SK-N-SH (cell line): ENCODE results near the gene FOSL1. TPM values are rescaled to one million over a fixed set of nuclear protein-coding genes. Genes with fewer than 3 reads are reported as not detected.
A peak's percentile ranks its signal among the peaks of the same experiment; 100 is the strongest.

Source experiments
- CTCF ChIA-PET: fragments of 300-600, 350-600 bp; formaldehyde crosslinking; extraction: SDS; loops from one replicate; lab custom pipeline; 2021; lab: Yijun Ruan, JAX
- POLR2A ChIA-PET: fragments of 350-600 bp; sonication (Branson Sonifier 250); formaldehyde crosslinking; extraction: SDS; loops from one replicate; lab custom pipeline; 2020; ENCODE audit warnings: antibody characterized with exemption, inconsistent platforms; lab: Yijun Ruan, JAX
- DNase-seq: peaks from one replicate; pipeline ENCODE4 v3.0.0; 2012
- H2AFZ ChIP-seq: fragments of 200-600 bp; sonication (generic); 2 replicates; pipeline ENCODE4 v1.8.1; 2016; ENCODE audit warnings: antibody characterized with exemption, mild to moderate bottlenecking, low read depth
- H3F3A ChIP-seq: fragments of 200-600 bp; sonication (generic); replicated peaks from 2 replicates; pipeline ENCODE3; 2016; ENCODE audit warnings: antibody characterized with exemption, mild to moderate bottlenecking; ENCODE audit not compliant: insufficient read depth
- H3K27ac ChIP-seq, 2 experiments: fragments of 200-500 bp in 1 of 2; fragments of 200-600 bp in 1 of 2; sonication (Bioruptor generic) in 1 of 2; sonication (generic), shearing (Covaris generic) in 1 of 2; 2 replicates each; pipeline versions ENCODE4 v1.5.1 to v1.6.1; 2014 to 2016; ENCODE audit warnings: low read depth in 2 of 2, inconsistent platforms in 1 of 2, low read length in 1 of 2, mild to moderate bottlenecking in 1 of 2, mixed read lengths in 1 of 2
- H3K27me3 ChIP-seq: fragments of 200-600 bp; sonication (generic), shearing (Covaris generic); 2 replicates; pipeline ENCODE4 v1.6.1; 2016; ENCODE audit warnings: mixed run types; ENCODE audit not compliant: insufficient read depth
- H3K36me3 ChIP-seq, 2 experiments: fragments of 200-500 bp in 1 of 2; fragments of 200-600 bp in 1 of 2; sonication (Bioruptor generic) in 1 of 2; sonication (generic) in 1 of 2; replicated peaks in 1 of 2; 2 replicates each; pipeline versions ENCODE3 to v1.5.1; 2014 to 2016; ENCODE audit warnings: low read length in 1 of 2, mild to moderate bottlenecking in 1 of 2; ENCODE audit not compliant: insufficient read depth in 2 of 2, control insufficient read depth in 1 of 2
- H3K4me1 ChIP-seq, 2 experiments: fragments of 200-500 bp in 1 of 2; fragments of 200-600 bp in 1 of 2; sonication (Bioruptor generic) in 1 of 2; sonication (generic), shearing (Covaris generic) in 1 of 2; 2 replicates each; pipeline versions ENCODE4 v1.5.1 to v1.6.1; 2014 to 2016; ENCODE audit warnings: low read depth in 1 of 2, low read length in 1 of 2, mixed run types in 1 of 2; ENCODE audit not compliant: insufficient read depth in 2 of 2, control insufficient read depth in 1 of 2
- H3K4me2 ChIP-seq: fragments of 200-600 bp; sonication (generic), shearing (Covaris generic); 2 replicates; pipeline ENCODE4 v1.6.1; 2017; ENCODE audit warnings: mixed run types
- H3K4me3 ChIP-seq, 2 experiments: fragments of 200-500 bp in 1 of 2; fragments of 200-600 bp in 1 of 2; sonication (Bioruptor generic) in 1 of 2; sonication (generic), shearing (Covaris generic) in 1 of 2; 2 replicates each; pipeline versions ENCODE4 v1.5.1 to v1.8.1; 2014 to 2016; ENCODE audit warnings: low read depth in 2 of 2, inconsistent platforms in 1 of 2, low read length in 1 of 2, mild to moderate bottlenecking in 1 of 2, mixed read lengths in 1 of 2, moderate library complexity in 1 of 2
- H3K79me2 ChIP-seq: fragments of 200-600 bp; sonication (generic); 2 replicates; pipeline ENCODE4 v1.8.1; 2017; ENCODE audit warnings: mild to moderate bottlenecking; ENCODE audit not compliant: insufficient read depth
- H3K9ac ChIP-seq: fragments of 200-600 bp; sonication (generic); 2 replicates; pipeline ENCODE4 v1.6.1; 2017; ENCODE audit warnings: mixed run types
- H3K9me2 ChIP-seq: fragments of 200-600 bp; sonication (generic); 2 replicates; pipeline ENCODE4 v1.6.1; 2017; ENCODE audit warnings: mixed run types
- H3K9me3 ChIP-seq: fragments of 200-600 bp; sonication (generic); 2 replicates; pipeline ENCODE4 v1.6.1; 2017; ENCODE audit warnings: mixed run types, mild to moderate bottlenecking, moderate library complexity
- H4K20me1 ChIP-seq: fragments of 200-600 bp; sonication (generic); 2 replicates; pipeline ENCODE4 v1.6.1; 2017; ENCODE audit warnings: mild to moderate bottlenecking, mixed run types; ENCODE audit not compliant: insufficient read depth
- CHD2 ChIP-seq: fragments of 150-350 bp; IDR thresholded peaks from 2 replicates; pipeline ENCODE4 v1.6.1; 2018; ENCODE audit warnings: low read length; ENCODE audit not compliant: partially characterized antibody
- ELF1 ChIP-seq: IDR thresholded peaks from 2 replicates; pipeline ENCODE4 v1.4.0; 2012
- EP300 ChIP-seq, 2 experiments: IDR thresholded peaks; 2 replicates each; pipeline versions ENCODE4 v1.4.0 to v1.6.1; 2012; ENCODE audit warnings: borderline replicate concordance in 1 of 2, low read depth in 1 of 2, low read length in 1 of 2
- EZH2phosphoT487 ChIP-seq: fragments of 200-600 bp; sonication (generic); IDR thresholded peaks from 2 replicates; pipeline ENCODE4 v1.6.1; 2017; ENCODE audit warnings: low read depth, mixed run types, mild to moderate bottlenecking, antibody characterized with exemption, moderate library complexity, borderline replicate concordance
- FOSL2 ChIP-seq: IDR thresholded peaks from 2 replicates; pipeline ENCODE4 v1.4.0; 2012; ENCODE audit warnings: low read depth, mild to moderate bottlenecking, moderate library complexity, borderline replicate concordance
- FOXJ3 ChIP-seq: sonication (generic); formaldehyde crosslinking; IDR thresholded peaks from 2 replicates; pipeline ENCODE4 v1.5.1; 2020; ENCODE audit warnings: mild to moderate bottlenecking, missing genetic modification reagents
- FOXM1 ChIP-seq: IDR thresholded peaks from 2 replicates; pipeline ENCODE4 v1.4.0; 2012; ENCODE audit warnings: low read depth, mild to moderate bottlenecking
- GABPA ChIP-seq: IDR thresholded peaks from 2 replicates; pipeline ENCODE4 v1.4.0; 2012; ENCODE audit warnings: low read depth, mild to moderate bottlenecking
- JUND ChIP-seq: IDR thresholded peaks from 2 replicates; pipeline ENCODE4 v1.4.0; 2012
- MEF2A ChIP-seq: IDR thresholded peaks from 2 replicates; pipeline ENCODE4 v1.4.0; 2012; ENCODE audit warnings: low read depth, borderline replicate concordance
- MXI1 ChIP-seq: IDR thresholded peaks from 2 replicates; pipeline ENCODE4 v1.6.1; 2012; ENCODE audit warnings: mild to moderate bottlenecking, low read depth, low read length, improper control_type of control experiment
- NFIC ChIP-seq: IDR thresholded peaks from 2 replicates; pipeline ENCODE4 v1.4.0; 2012; ENCODE audit warnings: borderline replicate concordance
- POLR2AphosphoS5 ChIP-seq: IDR thresholded peaks from 2 replicates; pipeline ENCODE4 v1.6.1; 2012; ENCODE audit warnings: low read depth, low read length
- RAD21 ChIP-seq: IDR thresholded peaks from 2 replicates; pipeline ENCODE4 v1.6.1; 2012; ENCODE audit warnings: mild to moderate bottlenecking, low read length
- SIN3A ChIP-seq: IDR thresholded peaks from 2 replicates; pipeline ENCODE4 v1.6.1; 2012; ENCODE audit warnings: low read depth, mild to moderate bottlenecking, low read length, moderate library complexity, borderline replicate concordance
- TCF12 ChIP-seq: IDR thresholded peaks from 2 replicates; pipeline ENCODE4 v1.4.0; 2012
- TEAD4 ChIP-seq: IDR thresholded peaks from 2 replicates; pipeline ENCODE4 v1.4.0; 2012; ENCODE audit warnings: mild to moderate bottlenecking, borderline replicate concordance; ENCODE audit not compliant: insufficient read depth
- YY1 ChIP-seq: IDR thresholded peaks from 2 replicates; pipeline ENCODE4 v1.4.0; 2012; ENCODE audit warnings: low read depth, mild to moderate bottlenecking
- WGBS: methylation state at CpG from one replicate; pipeline ENCODE4 v1.1.6; 2017; ENCODE audit warnings: low lambda C conversion rate; 5-methylcytosine and 5-hydroxymethylcytosine counted together
- polyA plus RNA-seq, 3 experiments: library from polyadenylated mRNA; depleted of rRNA; stranded (reverse); fragments of >200 nt; gene quantifications; 2 replicates each; pipeline ENCODE4 v1.2.3, GENCODE V29; 2012
- TF ChIP-seq, protein P1 (sequence below): IDR thresholded peaks from 2 replicates; pipeline ENCODE4 v1.4.0; 2012; ENCODE audit warnings: low read depth
- TF ChIP-seq, protein P2 (sequence below): IDR thresholded peaks from 2 replicates; pipeline ENCODE4 v1.4.0; 2012; ENCODE audit warnings: low read depth, borderline replicate concordance
- TF ChIP-seq, protein P3 (sequence below): IDR thresholded peaks from 2 replicates; pipeline ENCODE4; 2012
- TF ChIP-seq, protein P4 (sequence below): fragments of 150-350 bp; IDR thresholded peaks from 2 replicates; pipeline ENCODE4 v1.6.1; 2017; ENCODE audit warnings: antibody characterized with exemption, low read length, low read depth, borderline replicate concordance
- TF ChIP-seq, protein P5 (sequence below): fragments of 150-350 bp; IDR thresholded peaks from 2 replicates; pipeline ENCODE4 v1.6.1; 2016; ENCODE audit warnings: mild to moderate bottlenecking, low read depth, low read length
- TF ChIP-seq, protein P6 (sequence below): fragments of 200-600 bp; sonication (generic); IDR thresholded peaks from 2 replicates; pipeline ENCODE4 v1.6.1; 2017; ENCODE audit warnings: antibody characterized with exemption, mild to moderate bottlenecking, moderate library complexity

Gene FOSL1
- polyA plus RNA-seq, 1 of the 3 experiments (the other 2 are of a cell fraction), result 30.1 TPM

DNA sequence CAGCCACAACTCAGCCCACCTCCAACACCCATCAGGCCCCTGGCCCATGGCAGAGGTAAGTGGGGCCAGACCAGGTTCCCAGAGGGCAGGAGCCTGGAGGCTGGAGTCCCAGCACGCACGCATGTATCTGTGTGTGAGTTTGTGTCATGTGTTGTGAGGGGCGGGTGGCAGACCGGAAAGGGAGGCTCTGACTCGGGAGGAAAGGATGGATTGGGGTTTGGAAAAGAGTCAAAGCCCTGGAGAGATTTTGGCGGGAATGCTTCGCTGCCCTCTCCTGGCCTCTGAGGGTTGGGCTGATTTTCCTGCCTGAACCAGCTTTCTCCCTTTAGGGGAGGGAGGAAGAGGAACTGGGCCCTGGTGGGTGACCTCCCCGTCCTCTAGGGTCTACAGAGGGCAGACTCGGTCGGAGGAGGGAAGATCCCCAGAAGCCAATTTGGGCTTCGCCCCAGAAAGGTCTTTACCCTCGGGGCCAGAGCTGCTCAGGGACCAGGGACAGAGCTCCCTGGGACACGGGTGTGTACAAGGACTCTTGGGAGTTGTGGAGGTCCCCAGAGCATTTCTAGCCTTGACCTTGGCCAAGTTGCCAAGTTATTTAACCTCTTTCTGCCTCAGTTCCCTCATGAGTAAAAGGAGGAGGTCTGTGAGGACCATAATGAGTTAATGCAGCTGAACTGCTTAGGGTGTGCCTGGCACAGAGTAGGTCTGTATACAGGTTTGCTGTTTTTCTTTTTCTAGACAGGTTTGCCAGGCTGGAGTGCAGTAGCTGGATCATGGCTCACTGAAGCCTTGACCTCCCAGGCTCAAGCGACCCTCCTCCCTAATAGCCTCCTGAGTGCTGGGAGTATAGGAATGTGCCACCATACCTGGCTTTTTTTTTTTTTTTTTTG is 11.7 kb upstream of the FOSL1 start (continued):
- TF ChIP-seq, protein P1, sequence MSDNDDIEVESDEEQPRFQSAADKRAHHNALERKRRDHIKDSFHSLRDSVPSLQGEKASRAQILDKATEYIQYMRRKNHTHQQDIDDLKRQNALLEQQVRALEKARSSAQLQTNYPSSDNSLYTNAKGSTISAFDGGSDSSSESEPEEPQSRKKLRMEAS, result peak; percentile 80
- TF ChIP-seq TCF12 (peak; percentile 45; the same call in 1 of the 2 replicates), EZH2phosphoT487 (no peak), CHD2 (no peak), SIN3A (0 out of 2 replicates have a peak, but pooled peaks have one; percentile 44), FOSL2 (peak; percentile 38; the same call in 1 of the 2 replicates), TEAD4 (no peak), FOXJ3 (no peak), JUND (no peak), MEF2A (no peak), POLR2AphosphoS5 (peak; percentile 53; the same call in 1 of the 2 replicates), RAD21 (peak; percentile 69)
- TF ChIP-seq, protein P2, sequence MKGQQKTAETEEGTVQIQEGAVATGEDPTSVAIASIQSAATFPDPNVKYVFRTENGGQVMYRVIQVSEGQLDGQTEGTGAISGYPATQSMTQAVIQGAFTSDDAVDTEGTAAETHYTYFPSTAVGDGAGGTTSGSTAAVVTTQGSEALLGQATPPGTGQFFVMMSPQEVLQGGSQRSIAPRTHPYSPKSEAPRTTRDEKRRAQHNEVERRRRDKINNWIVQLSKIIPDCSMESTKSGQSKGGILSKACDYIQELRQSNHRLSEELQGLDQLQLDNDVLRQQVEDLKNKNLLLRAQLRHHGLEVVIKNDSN, result peak; percentile 59; the same call in 1 of the 2 replicates

DNA sequence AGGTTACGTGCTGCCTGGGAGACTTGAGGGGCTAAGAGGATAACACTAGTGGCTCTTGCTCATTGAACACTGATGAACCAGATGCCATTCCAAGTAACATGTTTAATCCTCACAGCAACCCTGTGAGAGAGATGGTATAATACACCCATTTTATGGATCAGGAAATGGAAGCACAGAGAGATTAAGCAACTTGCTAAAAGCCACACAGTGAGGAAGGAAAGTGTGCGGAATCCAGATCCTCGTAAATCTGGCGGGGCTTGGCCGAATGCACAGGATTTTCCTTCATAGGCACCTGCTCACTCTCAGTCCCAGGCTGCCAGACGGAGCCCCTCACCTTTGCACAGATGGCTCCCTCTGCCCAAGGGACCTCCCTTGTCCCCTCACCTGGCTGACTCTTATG is 7.7 kb upstream of the FOSL1 start:
- TF ChIP-seq ELF1, result no peak
- no peak for TF ChIP-seq YY1
- TF ChIP-seq NFIC, result no peak
- no peak for TF ChIP-seq FOXM1
- no peak for TF ChIP-seq GABPA
- TF ChIP-seq CHD2, result no peak
- TF ChIP-seq FOSL2, result no peak
- TF ChIP-seq FOXJ3, result no peak
- TF ChIP-seq, protein P3, sequence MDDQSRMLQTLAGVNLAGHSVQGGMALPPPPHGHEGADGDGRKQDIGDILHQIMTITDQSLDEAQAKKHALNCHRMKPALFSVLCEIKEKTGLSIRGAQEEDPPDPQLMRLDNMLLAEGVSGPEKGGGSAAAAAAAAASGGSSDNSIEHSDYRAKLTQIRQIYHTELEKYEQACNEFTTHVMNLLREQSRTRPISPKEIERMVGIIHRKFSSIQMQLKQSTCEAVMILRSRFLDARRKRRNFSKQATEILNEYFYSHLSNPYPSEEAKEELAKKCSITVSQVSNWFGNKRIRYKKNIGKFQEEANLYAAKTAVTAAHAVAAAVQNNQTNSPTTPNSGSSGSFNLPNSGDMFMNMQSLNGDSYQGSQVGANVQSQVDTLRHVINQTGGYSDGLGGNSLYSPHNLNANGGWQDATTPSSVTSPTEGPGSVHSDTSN, result no peak
- no peak for TF ChIP-seq TEAD4
- TF ChIP-seq, protein P4, sequence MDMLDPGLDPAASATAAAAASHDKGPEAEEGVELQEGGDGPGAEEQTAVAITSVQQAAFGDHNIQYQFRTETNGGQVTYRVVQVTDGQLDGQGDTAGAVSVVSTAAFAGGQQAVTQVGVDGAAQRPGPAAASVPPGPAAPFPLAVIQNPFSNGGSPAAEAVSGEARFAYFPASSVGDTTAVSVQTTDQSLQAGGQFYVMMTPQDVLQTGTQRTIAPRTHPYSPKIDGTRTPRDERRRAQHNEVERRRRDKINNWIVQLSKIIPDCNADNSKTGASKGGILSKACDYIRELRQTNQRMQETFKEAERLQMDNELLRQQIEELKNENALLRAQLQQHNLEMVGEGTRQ, result no peak
- TF ChIP-seq, protein P5, sequence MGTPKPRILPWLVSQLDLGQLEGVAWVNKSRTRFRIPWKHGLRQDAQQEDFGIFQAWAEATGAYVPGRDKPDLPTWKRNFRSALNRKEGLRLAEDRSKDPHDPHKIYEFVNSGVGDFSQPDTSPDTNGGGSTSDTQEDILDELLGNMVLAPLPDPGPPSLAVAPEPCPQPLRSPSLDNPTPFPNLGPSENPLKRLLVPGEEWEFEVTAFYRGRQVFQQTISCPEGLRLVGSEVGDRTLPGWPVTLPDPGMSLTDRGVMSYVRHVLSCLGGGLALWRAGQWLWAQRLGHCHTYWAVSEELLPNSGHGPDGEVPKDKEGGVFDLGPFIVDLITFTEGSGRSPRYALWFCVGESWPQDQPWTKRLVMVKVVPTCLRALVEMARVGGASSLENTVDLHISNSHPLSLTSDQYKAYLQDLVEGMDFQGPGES, result no peak
- TF ChIP-seq MXI1, result no peak
- TF ChIP-seq SIN3A, result no peak
- TF ChIP-seq, protein P1, result no peak
- TF ChIP-seq, protein P6, sequence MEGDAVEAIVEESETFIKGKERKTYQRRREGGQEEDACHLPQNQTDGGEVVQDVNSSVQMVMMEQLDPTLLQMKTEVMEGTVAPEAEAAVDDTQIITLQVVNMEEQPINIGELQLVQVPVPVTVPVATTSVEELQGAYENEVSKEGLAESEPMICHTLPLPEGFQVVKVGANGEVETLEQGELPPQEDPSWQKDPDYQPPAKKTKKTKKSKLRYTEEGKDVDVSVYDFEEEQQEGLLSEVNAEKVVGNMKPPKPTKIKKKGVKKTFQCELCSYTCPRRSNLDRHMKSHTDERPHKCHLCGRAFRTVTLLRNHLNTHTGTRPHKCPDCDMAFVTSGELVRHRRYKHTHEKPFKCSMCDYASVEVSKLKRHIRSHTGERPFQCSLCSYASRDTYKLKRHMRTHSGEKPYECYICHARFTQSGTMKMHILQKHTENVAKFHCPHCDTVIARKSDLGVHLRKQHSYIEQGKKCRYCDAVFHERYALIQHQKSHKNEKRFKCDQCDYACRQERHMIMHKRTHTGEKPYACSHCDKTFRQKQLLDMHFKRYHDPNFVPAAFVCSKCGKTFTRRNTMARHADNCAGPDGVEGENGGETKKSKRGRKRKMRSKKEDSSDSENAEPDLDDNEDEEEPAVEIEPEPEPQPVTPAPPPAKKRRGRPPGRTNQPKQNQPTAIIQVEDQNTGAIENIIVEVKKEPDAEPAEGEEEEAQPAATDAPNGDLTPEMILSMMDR, result no peak
- no peak for TF ChIP-seq EP300 (IDR thresholded peaks at IDR 0.05; ENCODE audit: borderline replicate concordance in 1 of 2, low read depth in 1 of 2, low read length in 1 of 2)
- H3K9ac ChIP-seq, result no peak overlapping the region
- H3F3A ChIP-seq, result peaks cover 38% of the 10 kb centered on the region
- no peaks in the 10 kb centered on the region for H3K27me3 ChIP-seq
- no peaks in the 10 kb centered on the region for H3K9me3 ChIP-seq
- POLR2A ChIA-PET, result no interaction called here
- H3K79me2 ChIP-seq, result peaks cover 22% of the 10 kb centered on the region
- H3K4me2 ChIP-seq, result no peak overlapping the region
- H3K27ac ChIP-seq, result no peak overlapping the region
- no peaks in the 10 kb centered on the region for H3K9me2 ChIP-seq
- no peak for DNase-seq
- H3K4me1 ChIP-seq, result peaks cover 5 to 27% of the 10 kb centered on the region in 2 experiments; a peak in 3 of 4 replicates
- no peaks in the 10 kb centered on the region for H4K20me1 ChIP-seq
- H3K4me3 ChIP-seq, result no peak overlapping the region
- no peak overlapping the region for H2AFZ ChIP-seq
- 93% methylated on average over 6 of the region's 6 CpGs for WGBS
- CTCF ChIA-PET, result interaction anchor here (1.7 to 2.5 kb wide), 2 partner anchors 20 to 82 kb away, joined by 4 to 16 read pairs; partner anchors contain the start of gene FIBP
- H3K36me3 ChIP-seq, result no peaks in the 10 kb centered on the region
